ENCODE results near the gene CYLD. TPM values are rescaled to one million over a fixed set of nuclear protein-coding genes. Genes with fewer than 3 reads are reported as not detected.

CYLD gene
- total RNA-seq (100 to 1,000 TPM in 1 of 4 donors, 10 to 100 TPM in 3; 46.9 to 103 (median 61.9) TPM), polyA plus RNA-seq (10 to 100 TPM; 20.1 to 64.1 (median 22.7) TPM)
- long read RNA-seq, donor 1, transcript CYLD-214 (18 exons, 3,513 nt), result minor isoform, 16 of 116 reads
- long read RNA-seq, donor 1, transcript CYLD-202 (18 exons, 3,536 nt), result major isoform, 50 of 116 reads
- long read RNA-seq, donor 1, partial matches to known transcripts, result 17 of 116 reads
- long read RNA-seq, donor 1, other reads (novel, unspliced or antisense), result 32 of 116 reads
- long read RNA-seq, donor 2, transcript CYLD-202 (18 exons, 3,536 nt), result major isoform, 17 of 86 reads
- long read RNA-seq, donor 2, transcript CYLD-214 (18 exons, 3,513 nt), result minor isoform, 15 of 86 reads
- long read RNA-seq, donor 2, partial matches to known transcripts, result 28 of 86 reads
- long read RNA-seq, donor 2, other reads (novel, unspliced or antisense), result 25 of 86 reads

DNA sequence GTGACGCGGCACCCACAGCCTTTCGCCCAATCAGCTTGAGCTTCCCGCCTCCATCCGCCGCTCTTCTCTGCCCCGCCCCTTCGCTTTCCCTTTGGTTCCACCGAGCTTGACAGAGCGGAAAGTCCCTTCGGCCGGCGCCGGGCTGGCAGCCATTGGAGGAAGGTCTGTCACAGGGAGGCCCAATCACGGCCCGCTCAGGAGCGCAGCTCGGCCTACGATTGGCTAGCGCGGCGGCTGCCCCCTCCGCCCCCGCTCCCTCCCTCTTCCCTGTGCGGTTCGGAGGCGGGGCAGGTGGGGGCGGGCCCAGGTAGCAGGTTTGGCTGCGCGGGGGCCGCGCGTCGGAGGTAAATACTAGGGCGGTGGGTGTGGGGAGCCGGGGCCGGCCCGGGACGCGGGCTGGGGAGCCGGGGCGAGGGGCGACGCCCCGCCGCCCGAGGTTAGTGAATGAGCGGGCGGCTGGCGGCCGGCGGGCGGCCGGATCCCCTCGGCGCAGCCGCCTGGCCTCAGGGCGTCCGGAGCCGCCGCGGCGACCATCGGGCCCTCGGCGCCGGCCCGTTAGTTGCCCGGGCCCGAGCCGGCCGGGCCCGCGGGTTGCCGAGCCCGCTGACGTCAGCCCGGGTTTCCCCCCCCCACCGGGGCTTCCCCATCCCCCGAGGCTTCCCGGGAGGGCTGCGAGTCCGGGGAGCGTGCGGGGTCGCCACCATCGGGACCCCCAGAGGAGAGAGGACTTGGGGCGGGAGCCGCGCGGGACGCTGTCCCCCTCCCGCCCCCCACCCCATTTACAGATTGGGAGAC, at the start of gene CYLD:
Gene CYLD, plus strand, starts transcription at position 306 of the 795 bp plus-strand sequence. CDS start 7,613 bp downstream, outside the sequence.
- Histone ChIP-seq H3K27ac (peak within 1 kb of the TSS; percentile 94), H3K27me3 (ENCODE audit: insufficient read depth in 3 of 3, low read length in 2 of 3) (no peaks in the 10 kb centered on the region), H3K4me3 (peak within 1 kb of the TSS; percentile 90), H3K4me1 (peaks cover 24% of the 10 kb centered on the region), H3K36me3 (ENCODE audit: insufficient read depth in 1 of 2, low read depth in 1 of 2) (peaks cover 0 to 18% of the 10 kb centered on the region in 2 donors), H3K9me3 (no peaks in the 10 kb centered on the region)
- intact Hi-C loops (cut with DNase I), result loop anchor here (5.0 to 10.0 kb wide), 3 partner anchors 65 to 377 kb away; partner anchors contain the start of gene BRD7 (in 2 of the 2)
- DNase-seq, result peak; percentile 100
- TF ChIP-seq, protein P1, sequence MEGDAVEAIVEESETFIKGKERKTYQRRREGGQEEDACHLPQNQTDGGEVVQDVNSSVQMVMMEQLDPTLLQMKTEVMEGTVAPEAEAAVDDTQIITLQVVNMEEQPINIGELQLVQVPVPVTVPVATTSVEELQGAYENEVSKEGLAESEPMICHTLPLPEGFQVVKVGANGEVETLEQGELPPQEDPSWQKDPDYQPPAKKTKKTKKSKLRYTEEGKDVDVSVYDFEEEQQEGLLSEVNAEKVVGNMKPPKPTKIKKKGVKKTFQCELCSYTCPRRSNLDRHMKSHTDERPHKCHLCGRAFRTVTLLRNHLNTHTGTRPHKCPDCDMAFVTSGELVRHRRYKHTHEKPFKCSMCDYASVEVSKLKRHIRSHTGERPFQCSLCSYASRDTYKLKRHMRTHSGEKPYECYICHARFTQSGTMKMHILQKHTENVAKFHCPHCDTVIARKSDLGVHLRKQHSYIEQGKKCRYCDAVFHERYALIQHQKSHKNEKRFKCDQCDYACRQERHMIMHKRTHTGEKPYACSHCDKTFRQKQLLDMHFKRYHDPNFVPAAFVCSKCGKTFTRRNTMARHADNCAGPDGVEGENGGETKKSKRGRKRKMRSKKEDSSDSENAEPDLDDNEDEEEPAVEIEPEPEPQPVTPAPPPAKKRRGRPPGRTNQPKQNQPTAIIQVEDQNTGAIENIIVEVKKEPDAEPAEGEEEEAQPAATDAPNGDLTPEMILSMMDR (IDR thresholded peaks at IDR 0.05), result no peak
- peak; percentile 97 to 99 (median 98) for ATAC-seq
- 0 to 1% (median 1%) methylated on average over 49 to 93 of the region's 93 CpGs for WGBS, 3 donors

DNA sequence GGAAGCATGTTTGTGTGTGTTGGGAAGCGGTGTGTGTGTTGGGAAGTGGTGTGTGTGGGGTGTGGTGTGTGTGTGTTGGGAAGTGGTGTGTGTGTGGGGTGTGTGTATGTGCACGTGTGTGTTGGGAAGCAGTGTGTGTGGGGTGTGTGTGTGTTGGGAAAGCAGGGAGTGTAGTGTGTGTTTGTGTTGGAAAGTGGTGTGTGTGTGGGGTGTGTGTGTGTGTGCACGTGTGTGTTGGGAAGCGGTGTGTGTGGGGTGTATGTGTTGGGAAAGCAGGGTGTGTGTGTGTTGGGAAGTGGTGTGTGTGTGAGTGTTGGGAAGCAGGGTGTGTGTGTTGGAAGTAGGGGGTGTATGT, 49.3 kb upstream of the CYLD start:
- no peak overlapping the region for H3K4me3 ChIP-seq

DNA sequence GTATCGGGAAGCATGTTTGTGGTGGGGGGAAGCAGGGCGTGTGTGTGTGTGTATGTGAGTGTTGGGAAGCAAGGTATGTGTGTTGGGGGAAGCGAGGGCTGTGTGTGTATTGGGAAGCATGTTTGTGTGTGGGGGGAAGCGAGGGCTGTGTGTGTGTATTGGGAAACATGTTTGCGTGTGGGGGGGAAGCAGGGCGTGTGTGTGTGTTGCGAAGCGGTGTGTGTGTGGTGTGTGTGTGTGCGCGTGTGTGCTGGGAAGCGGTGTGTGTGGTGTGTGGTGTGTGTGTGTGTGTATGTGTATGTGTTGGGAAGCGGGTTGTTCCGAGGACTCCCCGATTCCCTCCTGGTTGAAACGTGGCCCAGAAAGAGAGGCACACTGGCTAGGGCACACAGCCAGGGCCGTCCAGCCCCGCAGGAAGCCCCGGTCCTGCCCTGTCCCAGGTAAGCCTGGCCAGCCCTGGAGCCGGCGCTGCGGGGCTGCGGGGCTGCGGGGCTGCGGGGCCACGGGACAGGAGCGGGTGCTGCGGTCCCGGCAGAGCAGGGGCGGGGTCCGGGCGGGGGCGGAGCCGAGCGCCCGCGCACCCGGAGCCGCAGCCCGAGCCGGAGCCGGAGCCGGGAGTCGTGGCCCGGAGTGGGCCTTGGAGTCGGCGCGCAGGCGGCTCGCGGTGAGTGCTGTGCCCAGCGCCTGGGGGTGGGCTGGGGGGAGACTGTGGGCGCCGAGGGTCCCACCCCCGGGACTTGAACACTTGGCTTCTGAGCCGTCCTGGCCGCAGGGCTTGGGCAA, 48.7 kb upstream of the CYLD start, which contains the start of gene NOD2:
Gene NOD2, plus strand, starts transcription at position 608 of the 783 bp plus-strand sequence. CDS start 5,890 bp downstream, outside the sequence.
- H3K4me1 ChIP-seq, result peaks cover 14% of the 10 kb centered on the region
- peak in 2 of 4 donors; percentile 23 to 37 for ATAC-seq
- no peaks in the 10 kb centered on the region for H3K27me3 ChIP-seq (ENCODE audit: insufficient read depth in 3 of 3, low read length in 2 of 3)
- WGBS, 3 donors, result 18 to 32% (median 25%) methylated on average over 28 to 56 of the region's 56 CpGs
- no peaks in the 10 kb centered on the region for H3K36me3 ChIP-seq (ENCODE audit: insufficient read depth in 1 of 2, low read depth in 1 of 2)
- no peak within 1 kb of the TSS for H3K27ac ChIP-seq
- peak within 1 kb of the TSS; percentile 65 for H3K4me3 ChIP-seq
- DNase-seq, result no peak
- intact Hi-C loops (cut with DNase I), result loop anchor here in 1 of 2 donors (10.0 kb wide), 1 partner anchor 112 kb away; no protein-coding TSS in a partner anchor
- TF ChIP-seq, protein P1 (IDR thresholded peaks at IDR 0.05), result no peak
- no peaks in the 10 kb centered on the region for H3K9me3 ChIP-seq

More for the DNA sequence above, 49.3 kb upstream of the CYLD start:
- H3K36me3 ChIP-seq (ENCODE audit: insufficient read depth in 1 of 2, low read depth in 1 of 2), result no peaks in the 10 kb centered on the region
- H3K27ac ChIP-seq, result no peak overlapping the region
- TF ChIP-seq, protein P1 (IDR thresholded peaks at IDR 0.05), result no peak
- DNase-seq (no peak), ATAC-seq (no peak)
- H3K27me3 ChIP-seq (ENCODE audit: insufficient read depth in 3 of 3, low read length in 2 of 3), result no peaks in the 10 kb centered on the region
- H3K4me1 ChIP-seq, result peaks cover 9% of the 10 kb centered on the region
- no peaks in the 10 kb centered on the region for H3K9me3 ChIP-seq
- intact Hi-C loops (cut with DNase I), result loop anchor here in 1 of 2 donors (10.0 kb wide), 1 partner anchor 112 kb away; no protein-coding TSS in a partner anchor
- WGBS, 3 donors, result 84 to 98% (median 91%) methylated on average over 4 of the region's 4 CpGs

DNA sequence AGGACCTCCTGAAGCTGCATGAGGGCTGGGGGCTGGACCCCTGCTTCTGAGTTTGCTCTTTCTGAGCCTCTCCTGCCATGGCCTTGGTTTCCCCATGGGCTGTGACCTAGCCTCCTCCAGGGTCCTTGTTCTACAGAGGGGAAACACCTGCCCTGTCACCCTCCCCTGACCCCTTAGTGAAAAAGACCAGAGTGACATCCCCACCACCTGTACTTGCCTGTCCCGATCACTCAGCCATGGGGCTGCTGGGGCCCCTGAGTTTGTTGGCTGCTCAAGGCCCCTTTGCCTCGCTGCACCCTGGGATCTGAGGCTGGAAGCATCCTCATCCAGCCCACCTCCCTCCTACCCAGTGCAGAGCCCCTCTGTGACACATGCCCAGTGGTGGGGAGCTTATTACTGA, 47.7 kb upstream of the CYLD start:
- TF ChIP-seq, protein P1 (IDR thresholded peaks at IDR 0.05), result no peak
- Histone ChIP-seq H3K27ac (no peak overlapping the region), H3K4me1 (peaks cover 22% of the 10 kb centered on the region), H3K4me3 (peak overlapping the region; percentile 65), H3K36me3 (ENCODE audit: insufficient read depth in 1 of 2, low read depth in 1 of 2) (no peaks in the 10 kb centered on the region), H3K27me3 (ENCODE audit: insufficient read depth in 3 of 3, low read length in 2 of 3) (no peaks in the 10 kb centered on the region), H3K9me3 (no peaks in the 10 kb centered on the region)
- WGBS, 3 donors, result 97 to 100% (median 100%) methylated on average over 2 of the region's 2 CpGs
- no peak for DNase-seq
- ATAC-seq, result no peak
- intact Hi-C loops (cut with DNase I), result loop anchor here in 1 of 2 donors (10.0 kb wide), 1 partner anchor 111 kb away; no protein-coding TSS in a partner anchor
